ENCODE results near the gene KRT8.

GRCh38 chr12:52949413-52950331 is 44.8 kb upstream of the KRT8 start:
- TF ChIP-seq CTCF (conservative IDR thresholded peaks at IDR 0.05 in 1 of 2, IDR thresholded peaks at IDR 0.05 in 1 of 2; ENCODE audit: extremely low read depth in 1 of 2, insufficient read depth in 1 of 2, low read depth in 1 of 2, low read length in 2 of 2) (no peak), EZH2 (IDR thresholded peaks at IDR 0.05; ENCODE audit: borderline replicate concordance, low read length) (no peak)
